GM18951 (cell line): ENCODE results near the gene CPNE4.

Source experiments
- POLR2A ChIP-seq: IDR thresholded peaks from 4 replicates; pipeline ENCODE4 v1.6.1; 2011; ENCODE audit warnings: mild to moderate bottlenecking; ENCODE audit not compliant: insufficient read length, insufficient read depth; ENCODE audit errors: extremely low read depth
- in situ Hi-C: fragments of 300-500 bp; cut with MboI; formaldehyde crosslinking; loops from one replicate; pipeline ENCODE4 v1.12.0; 2022; ENCODE audit warnings: low sequenced_read_pairs, mixed read lengths, inconsistent platforms; ENCODE audit not compliant: unreplicated experiment

The CPNE4 gene

GRCh38 chr3:131789188-131789587 is 245.6 kb downstream of the CPNE4 start:
- no peak for TF ChIP-seq POLR2A
- in situ Hi-C loops, result loop anchor here (5.0 kb wide), 1 partner anchor 233 kb away; no protein-coding TSS in a partner anchor

GRCh38 chr3:131786386-131786785 is 248.4 kb downstream of the CPNE4 start:
- in situ Hi-C loops, result loop anchor here (5.0 kb wide), 1 partner anchor 236 kb away; no protein-coding TSS in a partner anchor
- TF ChIP-seq POLR2A, result no peak

- in situ Hi-C loops, result no loop called here
These were observed 252.1 kb downstream of the CPNE4 start for GRCh38 chr3:131782751-131783150.

GRCh38 chr3:131778526-131778925 is 256.3 kb downstream of the CPNE4 start:
- in situ Hi-C loops, result no loop called here
- TF ChIP-seq POLR2A, result no peak

More at GRCh38 chr3:131782751-131783150, 252.1 kb downstream of the CPNE4 start:
- no peak for TF ChIP-seq POLR2A

GRCh38 chr3:131775650-131776049 is 259.2 kb downstream of the CPNE4 start:
- TF ChIP-seq POLR2A, result no peak
- in situ Hi-C loops, result no loop called here

- TF ChIP-seq POLR2A, result no peak
- in situ Hi-C loops, result no loop called here
These were observed 262.4 kb downstream of the CPNE4 start for GRCh38 chr3:131772269-131773026.

GRCh38 chr3:131762981-131763564 is 271.7 kb downstream of the CPNE4 start:
- TF ChIP-seq POLR2A, result no peak
- in situ Hi-C loops, result no loop called here

- in situ Hi-C loops, result no loop called here
- TF ChIP-seq POLR2A, result no peak
These were observed 278.4 kb downstream of the CPNE4 start for GRCh38 chr3:131756405-131756804.

GRCh38 chr3:131755380-131755779 is 279.4 kb downstream of the CPNE4 start:
- in situ Hi-C loops, result no loop called here
- TF ChIP-seq POLR2A, result no peak

- in situ Hi-C loops, result no loop called here
These were observed 284.6 kb downstream of the CPNE4 start for GRCh38 chr3:131750256-131750655.

GRCh38 chr3:131749826-131750225 is 285.0 kb downstream of the CPNE4 start:
- no peak for TF ChIP-seq POLR2A
- in situ Hi-C loops, result no loop called here

More at GRCh38 chr3:131750256-131750655, 284.6 kb downstream of the CPNE4 start:
- TF ChIP-seq POLR2A, result no peak

- TF ChIP-seq POLR2A, result no peak
- in situ Hi-C loops, result no loop called here
These were observed 287.3 kb downstream of the CPNE4 start for GRCh38 chr3:131747466-131747865.

GRCh38 chr3:131744765-131745164 is 290.0 kb downstream of the CPNE4 start:
- in situ Hi-C loops, result no loop called here
- no peak for TF ChIP-seq POLR2A

- in situ Hi-C loops, result no loop called here
These were observed 291.7 kb downstream of the CPNE4 start for GRCh38 chr3:131743126-131743525.

More at GRCh38 chr3:131743126-131743525, 291.7 kb downstream of the CPNE4 start:
- TF ChIP-seq POLR2A, result no peak
